ENCODE data around the gene SLC16A3.
A peak's percentile ranks its signal among the peaks of the same experiment; 100 is the strongest.

SLC16A3 gene

DNA sequence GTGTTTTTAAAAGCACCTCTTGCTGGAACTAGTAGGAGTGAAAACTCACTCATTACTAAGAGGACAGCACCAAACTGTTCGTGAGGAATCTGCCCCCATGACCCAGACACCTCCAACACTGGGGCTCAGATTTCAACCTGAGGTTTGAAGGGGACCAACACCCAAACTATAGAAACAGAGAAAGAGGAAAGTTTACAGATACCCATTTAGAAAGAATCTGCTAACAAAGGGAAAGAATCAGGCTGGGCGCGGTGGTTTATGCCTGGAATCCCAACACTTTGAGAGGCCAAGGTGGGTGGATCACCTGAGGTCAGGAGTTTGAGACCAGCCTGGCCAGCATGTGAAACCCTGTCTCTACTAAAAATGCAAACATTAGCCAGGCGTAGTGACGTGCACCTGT, 48.1 kb downstream of the SLC16A3 start:
- no peak overlapping the region for H3K4me3 ChIP-seq (ENCODE audit: low read depth, low read length)
- DNase-seq (ENCODE audit: low read depth), result no peak

GRCh38 chr17:82277851-82278250, 49.0 kb downstream of the SLC16A3 start:
- H3K4me3 ChIP-seq (ENCODE audit: low read depth, low read length), result no peak overlapping the region
- DNase-seq (ENCODE audit: low read depth), result no peak

DNA sequence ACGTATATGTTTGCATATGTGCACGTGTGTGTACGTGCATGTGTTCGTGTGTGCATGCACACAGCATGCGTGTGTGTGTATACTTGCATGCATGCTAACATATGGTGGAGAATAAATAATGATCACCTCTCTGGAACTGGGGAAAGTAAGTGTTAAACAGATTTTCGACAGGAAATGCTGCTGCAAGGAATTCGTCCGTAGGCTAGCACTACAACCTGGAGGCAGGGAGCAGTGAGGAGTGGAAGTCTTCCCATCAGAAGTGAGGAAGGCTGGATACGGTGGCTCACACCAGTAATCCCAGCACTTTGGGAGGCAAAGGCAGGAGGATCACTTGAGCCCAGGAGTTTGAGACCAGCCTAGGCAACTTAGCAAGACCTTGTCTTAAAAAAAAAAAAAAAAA, 49.5 kb downstream of the SLC16A3 start:
- no peak for DNase-seq (ENCODE audit: low read depth)
- H3K4me3 ChIP-seq (ENCODE audit: low read depth, low read length), result no peak overlapping the region

DNA sequence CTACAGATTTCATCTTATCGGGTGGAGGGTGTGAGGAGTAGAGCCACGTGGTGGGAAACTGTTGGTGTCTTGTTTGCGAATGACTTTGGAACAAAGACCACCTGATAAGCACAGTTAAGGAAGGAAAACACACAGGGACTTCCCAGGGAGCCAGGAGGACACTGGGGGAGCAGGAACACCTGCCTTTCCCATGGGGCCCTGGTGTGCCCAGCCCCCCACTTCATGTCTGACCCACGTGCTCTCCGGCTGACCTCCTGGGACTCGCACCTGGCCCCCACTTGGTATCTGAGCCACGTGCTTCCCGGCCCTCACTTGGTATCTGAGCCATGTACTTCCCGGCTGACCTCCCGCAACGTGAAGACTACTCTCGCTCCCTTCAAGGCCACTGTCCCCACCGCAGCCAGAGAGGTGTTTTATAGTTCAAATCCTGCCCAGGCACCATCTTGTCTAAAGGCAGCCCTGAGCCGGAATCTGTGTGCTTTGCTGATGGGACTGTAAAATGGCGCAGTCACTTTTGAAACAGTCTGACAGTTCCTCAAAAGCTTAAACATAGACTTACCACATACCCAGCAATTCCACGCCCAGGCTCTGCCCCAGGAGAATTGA, 50.0 kb downstream of the SLC16A3 start:
- H3K4me3 ChIP-seq (ENCODE audit: low read depth, low read length), result no peak overlapping the region
- DNase-seq (ENCODE audit: low read depth), result no peak

GRCh38 chr17:82280537-82280936, 51.7 kb downstream of the SLC16A3 start:
- no peak for DNase-seq (ENCODE audit: low read depth)
- no peak overlapping the region for H3K4me3 ChIP-seq (ENCODE audit: low read depth, low read length)

- no peak overlapping the region for H3K4me3 ChIP-seq (ENCODE audit: low read depth, low read length)
- DNase-seq (ENCODE audit: low read depth), result no peak
Measured at GRCh38 chr17:82281076-82281475, 52.2 kb downstream of the SLC16A3 start.

DNA sequence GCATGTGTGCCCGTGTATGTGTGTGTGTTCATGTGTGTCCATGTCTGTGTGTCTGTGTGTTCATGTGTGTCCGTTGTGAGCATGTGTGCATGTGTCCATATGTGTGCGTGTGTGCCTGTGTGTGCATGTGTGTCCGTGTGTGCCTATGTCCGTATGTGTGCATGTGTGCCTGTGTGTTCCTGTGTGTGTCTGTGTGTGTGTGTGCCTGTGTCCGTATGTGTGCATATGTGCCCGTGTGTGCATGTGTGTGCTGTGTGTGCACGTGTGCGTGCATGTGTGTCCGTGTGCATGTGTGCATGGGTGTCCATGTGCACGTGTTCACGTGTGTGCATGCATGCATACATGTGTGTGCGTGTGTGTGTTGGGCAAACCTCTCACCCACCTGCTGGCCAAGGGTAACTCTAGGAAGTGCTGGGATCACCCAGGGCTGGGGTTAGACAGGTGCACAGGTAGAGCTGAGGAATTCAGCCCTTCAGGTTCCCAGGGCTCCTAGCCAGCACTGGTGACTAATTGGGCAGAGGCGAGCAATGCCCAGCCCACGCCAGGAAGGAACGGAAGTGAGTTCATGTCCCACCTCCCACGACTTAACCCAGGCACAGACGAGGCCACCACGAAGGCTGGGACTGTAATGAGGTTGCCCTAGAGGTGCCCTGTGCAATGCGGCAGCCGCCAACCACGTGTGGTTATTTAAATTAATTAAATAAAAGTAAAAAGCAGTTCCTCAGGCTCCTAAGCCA, 52.8 kb downstream of the SLC16A3 start:
- H3K4me3 ChIP-seq (ENCODE audit: low read depth, low read length), result no peak overlapping the region
- DNase-seq (ENCODE audit: low read depth), result no peak

DNA sequence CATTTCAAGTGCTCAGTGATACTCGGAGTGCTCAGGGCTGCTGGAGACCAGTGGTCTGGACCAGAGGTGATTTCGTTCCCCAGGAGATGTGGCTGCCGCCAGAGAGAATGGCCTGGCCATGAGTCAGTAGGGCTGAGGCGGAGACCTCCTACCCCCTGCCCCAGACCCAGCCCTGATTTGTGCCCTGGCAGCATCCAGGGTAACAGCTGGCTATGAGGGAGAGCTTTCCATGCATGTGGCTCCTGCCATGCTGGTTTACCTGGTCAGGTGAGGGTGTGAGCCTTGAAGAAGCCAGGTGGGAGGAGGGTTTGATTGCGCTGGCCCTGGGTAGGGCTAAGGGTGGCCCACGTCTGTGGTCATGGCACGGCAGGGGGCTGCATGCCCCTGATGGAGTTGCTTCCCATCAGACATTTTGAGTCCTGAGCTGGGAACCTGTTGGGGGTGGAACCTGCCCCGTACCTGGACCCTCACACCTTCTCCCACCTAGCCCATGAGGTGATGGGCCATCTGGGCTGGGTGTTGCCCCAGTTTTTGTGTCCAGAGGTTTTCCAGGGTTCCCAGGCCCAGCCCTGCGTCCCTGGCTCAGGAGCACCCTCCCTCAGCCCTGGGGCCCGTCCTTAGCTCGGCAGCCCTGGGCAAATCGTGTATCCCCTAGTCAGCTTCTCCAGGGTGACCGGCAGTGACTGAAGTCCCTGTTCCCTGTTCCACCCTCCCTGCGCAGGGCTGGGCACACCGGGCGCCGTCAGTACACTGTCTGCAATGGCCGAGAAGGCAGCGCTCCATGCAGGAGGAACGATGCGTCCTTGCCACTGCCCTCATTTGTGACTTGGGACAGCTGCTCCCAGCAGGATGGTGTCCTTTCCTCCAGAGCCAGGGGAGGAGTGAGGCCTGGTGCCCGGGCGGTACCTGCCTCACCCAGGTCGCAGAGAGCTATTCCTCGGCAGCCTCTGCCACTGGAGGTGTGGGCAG, 53.7 kb downstream of the SLC16A3 start:
- DNase-seq (ENCODE audit: low read depth), result no peak
- H3K4me3 ChIP-seq (ENCODE audit: low read depth, low read length), result no peak overlapping the region

- no peak overlapping the region for H3K4me3 ChIP-seq (ENCODE audit: low read depth, low read length)
- DNase-seq (ENCODE audit: low read depth), result peak; percentile 62
Measured at GRCh38 chr17:82283208-82283749, 54.4 kb downstream of the SLC16A3 start.

DNA sequence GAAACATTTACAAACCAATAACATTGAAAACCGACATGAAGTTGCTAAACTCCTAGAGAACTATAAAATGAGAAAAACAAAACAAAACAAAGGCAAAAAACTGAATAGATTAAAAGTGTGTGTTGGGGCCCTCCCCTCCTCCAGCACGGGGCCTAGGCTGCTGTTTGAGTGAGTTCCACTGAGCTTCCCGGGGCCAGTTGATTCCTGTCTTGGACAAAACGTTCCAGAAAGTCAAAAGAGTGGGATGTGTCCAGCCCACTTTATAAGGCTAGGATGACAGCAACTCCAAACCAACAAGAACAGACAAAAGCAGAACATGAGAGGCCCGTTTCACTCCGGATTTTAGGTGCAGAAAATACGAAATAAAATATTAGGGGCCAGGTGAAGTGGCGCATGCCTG, 56.3 kb downstream of the SLC16A3 start:
- no peak for DNase-seq (ENCODE audit: low read depth)
- H3K4me3 ChIP-seq (ENCODE audit: low read depth, low read length), result no peak overlapping the region

- no peak overlapping the region for H3K4me3 ChIP-seq (ENCODE audit: low read depth, low read length)
- no peak for DNase-seq (ENCODE audit: low read depth)
Measured at GRCh38 chr17:82287013-82287867, 58.4 kb downstream of the SLC16A3 start.

- DNase-seq (ENCODE audit: low read depth), result no peak
- no peak overlapping the region for H3K4me3 ChIP-seq (ENCODE audit: low read depth, low read length)
Measured at GRCh38 chr17:82287868-82288801, 59.3 kb downstream of the SLC16A3 start.

All from skeletal muscle cell (primary cell).